OCI-LY1 (cell line): ENCODE data around the gene GRK1.

Experiments
- H2AFZ ChIP-seq: fragments of 200-600 bp; sonication (generic), shearing (Covaris generic); 2 replicates; pipeline ENCODE4 v1.6.0; 2014; ENCODE audit warnings: antibody characterized with exemption, mild to moderate bottlenecking, low read length
- H3F3A ChIP-seq: fragments of 200-600 bp; sonication (generic), shearing (Covaris generic); 2 replicates; pipeline ENCODE4 v1.6.0; 2014; ENCODE audit warnings: mild to moderate bottlenecking, antibody characterized with exemption, low read length, moderate library complexity; ENCODE audit not compliant: insufficient read depth
- H3K27ac ChIP-seq: fragments of 200-600 bp; sonication (generic); 2 replicates; pipeline ENCODE4 v1.5.1; 2014; ENCODE audit warnings: low read length, mixed run types, mild to moderate bottlenecking, low read depth; ENCODE audit not compliant: poor library complexity, severe bottlenecking
- H3K27me3 ChIP-seq: fragments of 200-600 bp; sonication (generic); 2 replicates; pipeline ENCODE4 v1.6.0; 2014; ENCODE audit warnings: antibody characterized with exemption, mild to moderate bottlenecking, low read length, moderate library complexity; ENCODE audit not compliant: insufficient read depth
- H3K36me3 ChIP-seq: fragments of 200-600 bp; sonication (generic); 2 replicates; pipeline ENCODE4 v1.6.1; 2014; ENCODE audit warnings: mild to moderate bottlenecking, antibody characterized with exemption, low read length, moderate library complexity, mixed read lengths; ENCODE audit not compliant: insufficient read depth
- H3K4me1 ChIP-seq: fragments of 200-600 bp; sonication (generic); 2 replicates; pipeline ENCODE4 v1.5.1; 2014; ENCODE audit warnings: mild to moderate bottlenecking, low read length, moderate library complexity; ENCODE audit not compliant: insufficient read depth, severe bottlenecking
- H3K4me2 ChIP-seq: fragments of 200-600 bp; sonication (generic), shearing (Covaris generic); 2 replicates; pipeline ENCODE4 v1.6.1; 2014; ENCODE audit warnings: low read length
- H3K4me3 ChIP-seq: fragments of 200-600 bp; sonication (generic); 2 replicates; pipeline ENCODE4 v1.5.1; 2014; ENCODE audit warnings: low read length, low read depth, mild to moderate bottlenecking, mixed read lengths; ENCODE audit not compliant: poor library complexity, severe bottlenecking
- H3K79me2 ChIP-seq: fragments of 200-600 bp; shearing (Covaris generic); 2 replicates; pipeline ENCODE4 v1.6.1; 2016; ENCODE audit warnings: mixed run types, low read length, mixed read lengths; ENCODE audit not compliant: insufficient read depth
- H3K9ac ChIP-seq: fragments of 200-600 bp; sonication (generic), shearing (Covaris generic); 2 replicates; pipeline ENCODE4 v1.6.1; 2014; ENCODE audit warnings: mild to moderate bottlenecking, low read length, mixed read lengths
- H3K9me2 ChIP-seq: fragments of 200-600 bp; sonication (generic), shearing (Covaris generic); 2 replicates; pipeline ENCODE4 v1.6.1; 2014; ENCODE audit warnings: low read depth, mild to moderate bottlenecking, low read length, mixed read lengths
- H3K9me3 ChIP-seq: fragments of 200-600 bp; shearing (Covaris generic); 2 replicates; pipeline ENCODE4 v1.6.1; 2014; ENCODE audit warnings: low read length, mixed read lengths
- H4K20me1 ChIP-seq: fragments of 200-600 bp; sonication (generic), shearing (Covaris generic); 2 replicates; pipeline ENCODE4 v1.6.0; 2016; ENCODE audit warnings: mild to moderate bottlenecking, low read length; ENCODE audit not compliant: insufficient read depth
- EZH2 ChIP-seq: fragments of 200-600 bp; sonication (generic), shearing (Covaris generic); IDR thresholded peaks from 2 replicates; pipeline ENCODE4 v1.8.0; 2017; ENCODE audit warnings: borderline replicate concordance, mixed run types, mild to moderate bottlenecking, antibody characterized with exemption, low read length, moderate library complexity, mixed read lengths
- TF ChIP-seq, protein P1 (sequence below): fragments of 200-600 bp; sonication (generic), shearing (Covaris generic); IDR thresholded peaks from 2 replicates; pipeline ENCODE4 v1.5.1; 2017; ENCODE audit warnings: mild to moderate bottlenecking, antibody characterized with exemption, low read length, moderate library complexity, mixed read lengths

The GRK1 gene

DNA sequence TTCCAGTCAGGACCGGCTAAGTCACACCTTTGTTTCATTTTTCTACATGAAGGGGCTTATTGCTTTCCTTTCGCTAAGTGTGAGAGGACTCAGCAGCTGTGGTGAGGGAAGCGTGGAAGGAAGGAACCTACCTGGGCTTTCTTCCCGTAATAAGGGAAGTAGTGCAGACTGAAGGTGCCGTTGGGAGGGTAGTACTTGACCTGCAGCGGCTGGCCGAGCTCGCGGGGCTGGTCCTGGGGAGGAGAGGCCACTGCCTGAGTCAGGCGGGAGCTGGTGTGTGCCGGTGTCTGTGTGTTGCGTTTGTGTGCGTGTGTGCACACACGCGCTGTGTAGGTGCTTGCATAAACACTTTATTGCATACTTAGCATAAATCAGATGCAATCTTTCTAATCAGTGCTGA, 16.7 kb upstream of the GRK1 start:
- Histone ChIP-seq H3K9me3 (no peaks in the 10 kb centered on the region), H3F3A (no peaks in the 10 kb centered on the region), H3K27me3 (no peaks in the 10 kb centered on the region), H2AFZ (no peak overlapping the region), H3K27ac (no peak overlapping the region), H4K20me1 (no peaks in the 10 kb centered on the region), H3K36me3 (no peaks in the 10 kb centered on the region; the same call in 1 of the 2 replicates), H3K4me2 (no peak overlapping the region), H3K4me3 (no peak overlapping the region), H3K79me2 (no peaks in the 10 kb centered on the region), H3K9ac (no peak overlapping the region), H3K9me2 (no peaks in the 10 kb centered on the region), H3K4me1 (no peaks in the 10 kb centered on the region)
- TF ChIP-seq, protein P1, sequence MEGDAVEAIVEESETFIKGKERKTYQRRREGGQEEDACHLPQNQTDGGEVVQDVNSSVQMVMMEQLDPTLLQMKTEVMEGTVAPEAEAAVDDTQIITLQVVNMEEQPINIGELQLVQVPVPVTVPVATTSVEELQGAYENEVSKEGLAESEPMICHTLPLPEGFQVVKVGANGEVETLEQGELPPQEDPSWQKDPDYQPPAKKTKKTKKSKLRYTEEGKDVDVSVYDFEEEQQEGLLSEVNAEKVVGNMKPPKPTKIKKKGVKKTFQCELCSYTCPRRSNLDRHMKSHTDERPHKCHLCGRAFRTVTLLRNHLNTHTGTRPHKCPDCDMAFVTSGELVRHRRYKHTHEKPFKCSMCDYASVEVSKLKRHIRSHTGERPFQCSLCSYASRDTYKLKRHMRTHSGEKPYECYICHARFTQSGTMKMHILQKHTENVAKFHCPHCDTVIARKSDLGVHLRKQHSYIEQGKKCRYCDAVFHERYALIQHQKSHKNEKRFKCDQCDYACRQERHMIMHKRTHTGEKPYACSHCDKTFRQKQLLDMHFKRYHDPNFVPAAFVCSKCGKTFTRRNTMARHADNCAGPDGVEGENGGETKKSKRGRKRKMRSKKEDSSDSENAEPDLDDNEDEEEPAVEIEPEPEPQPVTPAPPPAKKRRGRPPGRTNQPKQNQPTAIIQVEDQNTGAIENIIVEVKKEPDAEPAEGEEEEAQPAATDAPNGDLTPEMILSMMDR: no peak
- no peak for TF ChIP-seq EZH2

DNA sequence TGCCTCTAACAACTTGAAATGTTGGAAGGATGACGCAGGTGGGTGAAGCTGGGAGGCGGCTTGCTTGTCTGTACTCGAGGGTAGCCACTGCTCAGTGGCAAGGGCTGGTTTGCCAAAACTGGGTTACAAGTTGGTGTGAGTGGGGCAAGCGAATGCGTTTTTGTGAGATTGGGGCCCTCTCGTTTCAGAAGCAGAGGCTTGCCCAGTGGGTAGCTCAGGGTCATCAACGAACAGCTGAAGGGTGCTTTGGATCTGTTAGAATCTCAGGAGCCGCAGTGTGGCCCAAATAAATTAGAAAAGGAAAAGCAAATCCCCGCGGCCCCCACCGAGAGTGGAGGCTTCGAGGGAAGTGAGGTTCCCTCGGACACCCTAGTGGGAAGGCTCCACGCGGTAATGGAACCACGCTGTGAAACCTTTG, 16.3 kb upstream of the GRK1 start:
- Histone ChIP-seq H3K4me1 (no peaks in the 10 kb centered on the region), H2AFZ (no peak overlapping the region), H4K20me1 (no peaks in the 10 kb centered on the region), H3K9me2 (no peaks in the 10 kb centered on the region), H3K4me3 (no peak overlapping the region), H3F3A (no peaks in the 10 kb centered on the region), H3K27ac (no peak overlapping the region), H3K9me3 (no peaks in the 10 kb centered on the region), H3K27me3 (no peaks in the 10 kb centered on the region), H3K9ac (no peak overlapping the region), H3K36me3 (no peaks in the 10 kb centered on the region; the same call in 1 of the 2 replicates), H3K79me2 (no peaks in the 10 kb centered on the region), H3K4me2 (no peak overlapping the region)
- TF ChIP-seq, protein P1: no peak
- TF ChIP-seq EZH2: no peak

DNA sequence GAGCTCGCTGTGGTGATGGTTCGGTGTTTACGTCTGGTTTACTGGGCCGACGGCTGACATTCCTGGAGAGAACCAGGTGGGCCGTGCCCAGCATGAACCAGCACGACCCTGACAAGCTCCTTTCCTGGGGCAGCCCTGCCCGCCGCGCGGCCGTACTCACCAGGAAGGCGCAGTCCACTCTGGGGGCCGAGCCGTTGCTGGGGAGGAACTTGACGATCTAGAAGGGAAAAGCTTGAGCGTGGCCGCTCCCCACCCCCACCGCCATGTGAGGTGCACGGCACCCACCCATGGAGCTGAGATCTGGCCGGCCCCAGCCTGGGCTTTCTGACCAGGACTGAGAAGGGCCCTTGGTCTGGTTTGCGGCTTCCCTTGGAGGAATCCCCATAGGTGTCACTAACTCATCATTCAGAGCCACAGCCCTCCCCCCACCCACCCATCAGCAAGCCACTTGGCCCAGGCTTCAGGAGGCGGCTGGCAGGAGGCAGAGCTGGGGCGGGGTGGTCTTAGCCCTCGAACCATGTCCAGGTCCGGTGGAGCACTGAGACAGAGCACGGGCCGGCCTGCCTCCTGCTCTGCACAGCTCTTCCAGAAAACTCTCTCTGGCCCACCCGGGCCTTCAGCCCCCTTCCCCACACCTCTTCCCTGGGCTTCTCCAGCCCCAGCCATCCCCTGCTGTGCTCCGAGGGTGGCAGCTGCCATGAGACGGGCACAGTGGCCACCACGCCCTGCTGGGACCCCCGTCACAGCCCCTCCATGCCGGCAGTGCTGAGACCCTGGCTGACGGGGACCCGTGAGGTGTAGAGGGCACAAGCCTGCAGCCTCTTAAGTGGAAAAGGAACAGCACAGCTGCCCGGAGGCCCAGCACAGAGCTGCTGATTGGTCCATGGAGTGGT, 15.3 kb upstream of the GRK1 start:
- Histone ChIP-seq H3K9me3 (no peaks in the 10 kb centered on the region), H3K4me3 (no peak overlapping the region), H3K36me3 (no peaks in the 10 kb centered on the region; the same call in 1 of the 2 replicates), H3K79me2 (no peaks in the 10 kb centered on the region), H4K20me1 (no peaks in the 10 kb centered on the region), H2AFZ (no peak overlapping the region), H3K9me2 (no peaks in the 10 kb centered on the region), H3K27ac (no peak overlapping the region), H3F3A (no peaks in the 10 kb centered on the region), H3K9ac (no peak overlapping the region), H3K27me3 (peaks cover 6% of the 10 kb centered on the region; the same call in 1 of the 2 replicates), H3K4me2 (no peak overlapping the region), H3K4me1 (no peaks in the 10 kb centered on the region)
- no peak for TF ChIP-seq EZH2
- TF ChIP-seq, protein P1: no peak
